Ishikawa (cell line): ENCODE results near the gene CEP112.

Source experiments
- TAF1 ChIP-seq: IDR thresholded peaks from 2 replicates; pipeline ENCODE4 v1.6.1; 2012; ENCODE audit warnings: low read depth, mild to moderate bottlenecking
- YY1 ChIP-seq: IDR thresholded peaks from 2 replicates; pipeline ENCODE4 v1.6.1; 2012; ENCODE audit warnings: low read depth

DNA sequence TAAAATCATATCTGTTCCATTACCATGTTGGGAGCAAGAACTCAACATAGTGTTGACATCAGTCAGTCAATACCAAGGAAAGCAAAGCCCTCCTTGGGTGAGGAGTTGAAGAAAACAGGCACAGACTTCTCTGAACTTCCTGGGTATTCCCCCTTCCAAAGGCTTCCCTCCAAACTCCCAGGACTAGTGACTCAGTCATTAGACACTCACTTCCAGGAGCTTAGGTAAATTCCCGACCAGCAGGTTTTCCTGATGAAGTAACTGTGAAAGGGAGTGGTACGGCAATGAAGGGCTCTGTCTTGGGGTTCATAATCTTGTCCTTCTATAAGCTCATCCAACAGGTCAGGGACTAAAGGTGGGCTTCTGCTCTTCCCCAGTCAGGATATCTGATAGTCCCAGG, 336.7 kb downstream of the CEP112 start:
- TF ChIP-seq YY1 (no peak), TAF1 (no peak)
